Activated naive CD4-positive, alpha-beta T cell treated with anti-CD3 and anti-CD28 coated beads, Interleukin-2, amount 50 U/mL, for 72 hours (primary cell): Measurements from ENCODE around the gene TMEM121. TPM values are rescaled to one million over a fixed set of nuclear protein-coding genes. Genes with fewer than 3 reads are reported as not detected.
"Not testable (repeated sequence)": the region's sequence is repeated elsewhere in the genome, so short reads cannot be mapped to it uniquely, and the experiment has no call there.

Experiments used
- ATAC-seq, 2 donors: fragments of 150-1000 bp; cut with Tn5 transposase; 2 replicates each; pipeline ENCODE4 v1.10.0; 2021; ENCODE audit warnings: mild to moderate bottlenecking in 2 of 2, moderate library complexity in 2 of 2
- DNase-seq, 2 donors: peaks; one replicate each; pipeline ENCODE4 v3.0.0; 2021 to 2022; ENCODE audit warnings: low spot score in 2 of 2
- H3K27ac Mint-ChIP-seq, 2 donors: one replicate each; pipeline ENCODE4 v1.8.0; 2022; ENCODE audit warnings: mild to moderate bottlenecking in 2 of 2, mixed read lengths in 2 of 2
- H3K36me3 Mint-ChIP-seq, 2 donors: one replicate each; pipeline ENCODE4 v1.8.0; 2022; ENCODE audit warnings: mixed read lengths in 2 of 2
- H3K9me3 Mint-ChIP-seq, 2 donors: one replicate each; pipeline ENCODE4 v1.8.0; 2022; ENCODE audit warnings: mixed read lengths in 2 of 2
- total RNA-seq, 2 donors: library from RNA; stranded (reverse); gene quantifications; one replicate each; pipeline ENCODE4 v1.2.3, GENCODE V29; 2022

The TMEM121 gene
- total RNA-seq, 2 donors from 2014 or later: 2.2 to 10.2 TPM

DNA sequence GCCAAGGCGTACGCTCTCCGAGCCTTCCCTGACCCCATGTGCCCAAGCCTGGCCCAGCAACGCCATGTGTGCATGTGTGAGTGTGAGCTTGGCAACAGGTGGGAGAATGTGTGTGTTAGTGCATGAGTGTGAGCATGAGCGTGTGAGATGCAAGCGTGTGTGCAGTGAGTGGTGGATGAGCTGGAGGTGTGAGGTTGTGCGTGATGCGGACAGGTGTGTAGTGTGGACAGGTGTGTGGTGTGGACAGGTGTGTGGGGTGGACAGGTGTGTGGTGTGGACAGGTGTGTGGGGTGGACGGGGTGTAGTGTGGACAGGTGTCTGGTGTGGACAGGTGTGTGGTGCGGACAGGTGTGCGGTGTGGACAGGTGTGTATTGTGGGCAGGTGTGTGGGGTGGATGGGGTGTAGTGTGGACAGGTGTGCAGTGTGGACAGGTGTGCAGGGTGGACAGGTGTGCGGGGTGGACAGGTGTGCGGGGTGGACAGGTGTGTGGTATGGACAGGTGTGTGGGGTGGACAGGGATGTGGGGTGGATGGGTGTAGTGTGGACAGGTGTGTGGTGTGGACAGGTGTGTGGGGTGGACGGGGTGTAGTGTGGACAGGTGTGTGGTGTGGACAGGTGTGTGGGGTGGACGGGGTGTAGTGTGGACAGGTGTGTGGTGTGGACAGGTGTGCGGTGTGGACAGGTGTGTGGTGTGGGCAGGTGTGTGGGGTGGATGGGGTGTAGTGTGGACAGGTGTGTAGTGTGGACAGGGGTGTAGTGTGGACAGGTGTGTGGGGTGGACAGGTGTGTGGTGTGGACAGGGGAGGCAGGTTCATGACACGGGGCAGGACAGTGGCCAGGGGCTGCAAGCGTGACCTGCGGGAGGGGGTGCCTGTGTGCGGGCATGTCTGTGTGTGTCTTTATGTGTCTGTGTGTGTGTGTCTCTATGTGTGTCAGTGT lies 41.1 kb downstream of the TMEM121 start:
- peak; percentile 3 to 4 for ATAC-seq
- peak overlapping the region in 1 of 2 donors; percentile 2 for H3K27ac Mint-ChIP-seq
- H3K9me3 Mint-ChIP-seq: peaks cover 8 to 37% of the 10 kb centered on the region in 2 donors
- H3K36me3 Mint-ChIP-seq, DNase-seq: not testable (repeated sequence)

DNA sequence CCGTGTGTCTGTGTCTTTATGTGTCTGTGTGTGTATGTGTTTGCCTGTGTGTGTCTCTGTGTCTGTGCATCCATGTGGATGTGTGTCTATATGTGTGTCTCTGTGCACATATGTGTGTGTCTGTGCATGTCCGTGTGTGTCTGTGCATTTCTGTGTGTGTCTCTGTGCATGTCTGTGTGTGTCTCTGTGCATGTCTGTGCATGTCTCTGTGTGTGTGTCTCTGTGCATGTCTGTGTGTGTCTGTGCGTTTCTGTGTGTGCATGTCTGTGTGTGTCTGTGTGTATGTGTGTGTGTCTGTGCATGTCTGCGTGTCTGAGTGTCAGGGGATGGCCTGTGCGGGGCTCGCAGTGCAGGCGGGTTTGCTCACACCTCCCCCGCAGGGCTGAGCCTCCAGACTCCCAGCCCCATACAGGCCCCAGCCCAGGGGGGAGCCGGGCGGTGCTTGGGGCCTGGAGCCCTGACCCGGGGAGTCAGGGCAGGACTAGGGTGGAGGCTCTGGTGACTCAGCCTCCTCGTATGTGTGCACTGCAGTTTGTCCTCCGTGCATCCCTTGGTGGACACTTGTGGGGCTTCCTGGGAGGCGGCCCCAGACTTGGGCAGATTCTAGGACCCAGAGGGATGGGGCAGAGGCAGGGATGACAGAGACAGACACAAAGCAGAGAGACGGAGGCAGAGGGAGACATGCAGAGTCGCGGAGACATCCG lies 41.9 kb downstream of the TMEM121 start:
- H3K9me3 Mint-ChIP-seq: peaks cover 2 to 34% of the 10 kb centered on the region in 2 donors
- not testable (repeated sequence) for H3K27ac Mint-ChIP-seq, H3K36me3 Mint-ChIP-seq, DNase-seq
- ATAC-seq: peak; percentile 40 to 59

DNA sequence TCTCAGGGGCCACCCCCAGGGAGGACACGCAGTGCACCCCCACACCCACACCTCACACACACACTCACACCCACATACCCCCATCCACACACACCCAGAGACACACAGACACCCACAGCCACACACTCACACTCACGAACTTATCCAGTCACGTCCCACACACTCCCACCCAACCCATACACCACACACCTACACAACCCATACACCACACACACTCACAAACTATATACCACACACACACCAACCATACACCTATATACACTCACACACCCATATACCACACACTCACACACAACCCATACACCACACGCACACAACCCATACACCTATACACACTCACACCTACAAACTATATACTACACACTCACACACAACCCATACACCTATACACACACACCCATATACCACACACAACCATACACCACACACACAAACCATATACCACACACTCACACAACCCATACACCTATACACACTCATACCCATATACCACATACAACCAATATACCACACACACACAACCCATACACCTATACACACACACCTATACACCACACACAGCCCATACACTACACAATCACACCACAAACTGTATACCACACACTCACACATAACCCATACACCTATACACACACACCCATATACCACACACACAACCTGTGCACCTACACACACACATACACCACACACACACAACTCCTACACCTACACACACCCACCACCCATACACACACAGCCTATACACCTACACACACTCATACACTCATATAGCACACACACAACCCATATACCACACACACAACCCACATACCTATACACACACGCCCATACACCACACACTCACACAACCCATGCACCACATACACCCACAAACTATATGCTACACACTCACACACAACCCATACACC lies 42.7 kb downstream of the TMEM121 start:
- H3K36me3 Mint-ChIP-seq: no peaks in the 10 kb centered on the region
- H3K9me3 Mint-ChIP-seq: peaks cover 0 to 32% of the 10 kb centered on the region in 2 donors
- DNase-seq: no peak
- ATAC-seq: no peak
- H3K27ac Mint-ChIP-seq: no peak overlapping the region

DNA sequence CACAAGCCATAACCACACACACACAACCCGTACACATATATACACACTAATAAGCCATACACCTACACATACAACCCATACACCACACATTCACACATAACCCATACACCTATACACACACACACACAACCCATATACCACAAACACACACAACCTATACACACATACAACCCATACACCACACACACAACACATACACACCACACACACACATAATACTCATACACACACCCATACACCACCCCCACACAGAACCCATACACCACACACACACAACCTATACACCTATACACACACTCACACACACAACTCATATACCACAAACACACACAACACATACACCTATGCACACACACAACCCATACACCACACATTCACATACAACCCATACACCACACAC lies 44.1 kb downstream of the TMEM121 start:
- H3K27ac Mint-ChIP-seq: peak overlapping the region in 1 of 2 donors; percentile 6

DNA sequence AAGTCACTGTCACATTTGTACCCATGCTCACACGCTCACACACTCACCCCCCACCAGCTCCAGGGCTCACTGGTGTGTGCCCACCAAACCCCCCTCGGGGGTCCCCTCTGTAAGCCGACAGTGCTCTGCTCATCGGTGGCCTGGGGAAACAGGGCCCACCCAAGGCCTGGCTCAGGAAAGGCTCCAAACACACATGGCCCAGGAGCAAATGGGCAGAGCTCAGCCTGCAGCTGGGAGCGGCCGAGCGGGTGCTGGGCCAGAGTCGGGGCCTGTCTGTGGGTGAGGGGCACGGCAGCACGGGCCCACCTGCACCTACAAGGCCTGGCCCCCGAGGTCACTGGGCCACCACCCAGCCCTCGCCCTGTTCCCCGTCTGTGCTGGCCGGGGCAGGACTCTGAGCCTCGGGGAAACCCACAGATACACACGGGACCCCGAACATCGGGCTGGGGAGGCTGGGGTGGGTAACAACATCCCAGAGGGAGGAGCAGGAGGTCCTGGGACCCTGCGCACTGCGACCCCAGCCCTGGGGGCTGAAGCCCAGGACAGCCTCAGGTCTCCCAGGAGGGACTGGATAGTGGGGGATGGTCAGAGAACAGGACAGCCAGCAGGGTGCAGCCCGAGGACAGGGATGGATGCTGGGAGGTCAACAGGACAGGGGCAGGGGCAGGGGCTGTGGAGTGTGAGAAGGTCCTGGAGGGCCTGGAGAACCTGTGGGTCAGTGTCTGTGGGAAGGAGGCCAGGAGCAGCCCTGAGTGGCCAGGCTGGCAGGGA lies 45.0 kb downstream of the TMEM121 start:
- peaks cover 0 to 32% of the 10 kb centered on the region in 2 donors for H3K9me3 Mint-ChIP-seq
- ATAC-seq, DNase-seq, H3K27ac Mint-ChIP-seq, H3K36me3 Mint-ChIP-seq: not testable (repeated sequence)

More for the DNA sequence above, 44.1 kb downstream of the TMEM121 start:
- Mint-ChIP-seq H3K36me3 (no peaks in the 10 kb centered on the region), H3K9me3 (peaks cover 0 to 32% of the 10 kb centered on the region in 2 donors)
- ATAC-seq (no peak), DNase-seq (no peak)

DNA sequence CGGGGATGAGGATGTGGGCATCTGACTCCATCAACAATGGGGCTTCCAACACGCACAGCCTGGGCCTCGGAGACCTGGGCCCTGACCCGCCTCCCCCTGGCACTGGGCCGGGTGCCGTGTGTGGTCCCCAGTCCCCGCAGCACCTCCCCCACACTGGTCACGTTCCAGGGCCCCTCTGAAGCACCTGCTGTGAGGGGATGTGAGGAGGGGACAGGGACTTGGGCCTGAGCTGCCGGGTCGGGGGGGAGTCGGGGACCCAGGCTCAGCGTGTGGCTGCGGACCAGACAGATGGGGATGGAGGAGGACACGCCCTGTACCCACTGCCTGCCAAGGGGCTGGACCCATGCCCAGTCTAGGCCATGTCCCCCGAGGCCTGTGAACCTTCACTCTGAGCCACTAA lies 45.7 kb downstream of the TMEM121 start:
- not testable (repeated sequence) for H3K27ac Mint-ChIP-seq, DNase-seq, ATAC-seq, H3K36me3 Mint-ChIP-seq
- peaks cover 0 to 30% of the 10 kb centered on the region in 2 donors for H3K9me3 Mint-ChIP-seq

DNA sequence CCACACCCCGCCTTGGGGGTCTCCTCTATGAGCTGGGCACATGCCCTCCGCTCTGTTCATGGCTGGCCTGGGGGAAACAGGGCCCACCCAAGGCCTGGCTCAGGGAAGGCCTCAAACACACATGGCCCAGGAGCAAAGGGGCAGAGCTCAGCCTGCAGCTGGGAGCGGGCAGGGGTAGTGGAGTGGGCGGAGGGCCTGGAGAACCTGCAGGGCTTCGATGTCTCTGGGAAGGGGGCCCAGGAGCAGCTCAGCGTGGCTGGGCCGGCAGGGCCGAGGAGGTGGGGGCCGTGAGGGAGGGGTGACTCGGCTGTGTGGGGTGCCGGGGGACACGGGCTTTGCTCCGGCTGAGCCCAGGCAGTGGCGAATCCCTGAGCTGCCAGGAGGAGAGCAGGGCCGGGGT lies 47.5 kb downstream of the TMEM121 start:
- peaks cover 0 to 22% of the 10 kb centered on the region in 2 donors for H3K9me3 Mint-ChIP-seq
- H3K36me3 Mint-ChIP-seq, DNase-seq, H3K27ac Mint-ChIP-seq, ATAC-seq: not testable (repeated sequence)

DNA sequence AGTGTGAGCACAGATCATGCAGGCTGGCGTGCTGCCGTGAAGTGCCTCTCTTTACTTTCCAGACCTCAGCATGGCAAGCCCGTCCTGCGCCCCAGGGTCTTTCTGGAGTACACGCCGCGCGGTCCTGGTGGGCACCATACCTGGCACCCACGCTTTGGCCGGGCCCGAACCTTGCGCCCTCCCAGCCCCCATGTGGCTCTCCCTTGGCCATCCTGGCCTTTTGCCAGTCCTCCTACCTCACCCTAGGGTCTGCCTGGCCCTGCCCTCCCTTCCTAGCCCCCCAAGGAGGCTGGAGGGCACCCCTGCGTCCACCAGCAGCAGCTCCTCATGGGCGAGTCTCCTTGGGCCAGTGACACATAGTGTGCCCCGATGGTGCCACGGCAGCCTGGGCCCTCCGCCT lies 48.0 kb downstream of the TMEM121 start:
- H3K27ac Mint-ChIP-seq, ATAC-seq, DNase-seq, H3K36me3 Mint-ChIP-seq: not testable (repeated sequence)
- peaks cover 0 to 17% of the 10 kb centered on the region in 2 donors for H3K9me3 Mint-ChIP-seq

DNA sequence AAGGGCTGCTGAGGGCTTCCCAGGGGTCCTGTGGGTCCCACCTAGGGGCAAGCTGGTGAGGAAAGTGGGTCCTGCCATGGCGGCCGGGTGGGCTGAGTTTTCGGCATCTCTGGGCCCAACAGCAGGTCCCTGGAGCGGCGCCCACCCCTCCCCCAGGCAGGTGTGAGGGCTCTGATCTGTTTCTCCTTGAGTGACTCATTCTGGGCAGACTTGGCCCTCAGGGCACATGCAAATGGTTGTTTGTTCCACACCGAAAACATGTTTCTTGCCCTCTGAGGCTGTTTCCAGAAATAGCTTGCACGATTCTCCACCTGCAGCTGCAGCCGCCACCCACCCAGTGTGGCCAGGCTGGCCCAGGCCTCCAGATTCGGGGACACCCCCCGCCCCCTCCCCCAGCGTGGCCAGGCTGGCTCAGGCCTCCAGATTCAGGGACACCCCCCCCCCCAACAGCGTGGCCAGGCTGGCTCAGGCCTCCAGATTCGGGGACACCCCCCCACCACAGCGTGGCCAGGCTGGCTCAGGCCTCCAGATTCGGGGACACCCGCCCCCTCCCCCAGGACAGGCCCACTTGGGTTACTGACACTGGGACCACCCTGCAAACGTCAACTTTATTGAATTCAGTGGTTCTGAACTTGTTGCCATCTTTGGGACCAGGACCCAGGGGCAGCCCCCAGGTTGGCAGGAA lies 48.8 kb downstream of the TMEM121 start:
- peak; percentile 43 to 81 for ATAC-seq
- not testable (repeated sequence) for H3K36me3 Mint-ChIP-seq, DNase-seq, H3K27ac Mint-ChIP-seq, H3K9me3 Mint-ChIP-seq

DNA sequence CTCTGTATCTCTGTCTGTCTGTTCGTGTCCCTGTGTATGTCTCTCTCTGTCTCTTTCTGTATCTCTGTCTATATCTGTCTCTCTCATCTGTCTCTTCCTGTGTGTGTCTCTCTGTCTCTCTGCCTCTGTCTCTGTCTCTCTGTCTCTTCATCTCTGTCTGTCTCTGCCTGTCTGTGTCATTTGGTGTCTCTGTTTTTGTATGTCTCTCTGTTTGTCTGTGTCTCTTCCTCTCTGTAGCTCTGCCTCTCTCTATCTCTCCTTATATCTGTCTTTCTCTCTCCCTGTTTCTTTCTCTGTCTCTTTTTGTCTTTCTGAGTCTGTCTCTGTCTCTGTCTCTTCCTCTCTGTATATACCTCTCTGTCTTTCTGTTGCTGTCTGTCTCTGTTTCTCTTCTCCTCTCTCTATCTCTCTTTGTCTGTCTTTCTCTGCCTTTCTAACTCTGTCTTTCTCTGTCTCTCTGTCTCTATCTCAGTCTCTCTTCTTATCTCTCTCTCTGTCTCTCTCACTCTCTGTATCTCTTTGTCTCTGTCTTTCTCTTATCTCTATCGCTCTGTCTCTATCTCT lies 50.2 kb downstream of the TMEM121 start:
- DNase-seq (no peak), ATAC-seq (no peak)
- Mint-ChIP-seq H3K36me3 (no peaks in the 10 kb centered on the region), H3K27ac (peak overlapping the region; percentile 11 to 57), H3K9me3 (no peaks in the 10 kb centered on the region)

DNA sequence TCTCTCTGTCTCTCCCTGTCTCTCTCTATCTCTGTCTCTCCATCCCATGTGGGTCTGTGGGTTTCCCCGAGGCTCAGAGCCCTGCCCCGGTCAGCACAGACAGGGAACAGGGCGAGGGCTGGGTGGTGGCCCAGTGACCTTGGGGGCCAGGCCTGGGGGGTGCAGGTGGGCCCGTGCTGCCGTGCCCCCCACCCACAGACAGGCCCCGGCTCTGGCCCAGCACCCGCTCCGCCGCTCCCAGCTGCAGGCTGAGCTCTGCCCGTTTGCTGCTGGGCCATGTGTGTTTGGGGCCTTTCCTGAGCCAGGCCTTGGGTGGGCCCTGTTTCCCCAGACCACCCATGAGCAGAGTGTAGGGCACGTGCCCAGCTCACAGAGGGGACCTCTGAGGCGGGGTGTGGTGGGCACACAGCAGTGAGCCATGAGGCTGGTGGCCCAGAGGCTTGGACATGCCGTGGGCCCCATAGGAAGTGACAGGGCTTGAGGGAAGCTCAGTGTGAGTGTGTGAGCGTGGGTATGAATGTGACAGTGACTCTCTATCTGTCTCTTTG lies 51.0 kb downstream of the TMEM121 start:
- Mint-ChIP-seq H3K36me3 (no peaks in the 10 kb centered on the region), H3K27ac (peak overlapping the region in 1 of 2 donors; percentile 77), H3K9me3 (no peaks in the 10 kb centered on the region)
- DNase-seq (no peak), ATAC-seq (no peak)

DNA sequence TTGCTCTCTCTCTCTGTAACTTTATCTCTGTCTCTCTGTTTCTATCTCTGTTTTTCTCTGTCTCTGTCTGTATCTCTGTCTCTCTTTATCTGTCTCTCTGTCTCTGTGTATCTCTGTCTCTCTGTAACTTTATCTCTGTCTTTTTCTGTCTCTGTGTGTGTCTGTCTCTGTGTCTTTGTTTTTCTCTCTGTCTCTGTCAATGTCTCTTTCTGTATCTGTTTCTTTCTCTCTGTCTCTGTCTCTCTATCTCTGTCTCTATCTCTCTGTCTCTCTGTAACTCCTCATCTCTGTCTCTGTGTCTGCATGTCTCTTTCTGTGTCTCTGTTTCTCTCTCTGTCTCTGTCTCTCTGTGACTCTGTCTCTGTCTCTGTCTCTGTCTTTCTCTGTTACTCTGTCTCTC lies 51.7 kb downstream of the TMEM121 start:
- Mint-ChIP-seq H3K36me3 (no peaks in the 10 kb centered on the region), H3K27ac (peak overlapping the region; percentile 47 to 77), H3K9me3 (peaks cover 0 to 5% of the 10 kb centered on the region in 2 donors)
- ATAC-seq (no peak), DNase-seq (no peak)

DNA sequence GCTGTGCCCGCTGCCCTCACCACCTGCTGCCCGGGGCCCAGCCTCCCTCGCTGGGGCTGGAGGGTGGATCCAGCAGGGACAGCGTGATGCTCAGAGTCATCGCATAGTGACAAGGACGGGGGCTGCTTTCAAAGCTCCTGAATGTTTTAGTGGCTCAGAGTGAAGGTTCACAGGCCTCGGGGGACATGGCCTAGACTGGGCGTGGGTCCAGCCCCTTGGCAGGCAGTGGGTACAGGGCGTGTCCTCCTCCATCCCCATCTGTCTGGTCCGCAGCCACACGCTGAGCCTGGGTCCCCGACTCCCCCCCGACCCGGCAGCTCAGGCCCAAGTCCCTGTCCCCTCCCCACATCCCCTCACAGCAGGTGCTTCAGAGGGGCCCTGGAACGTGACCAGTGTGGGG lies 52.8 kb downstream of the TMEM121 start:
- DNase-seq, ATAC-seq, H3K27ac Mint-ChIP-seq, H3K36me3 Mint-ChIP-seq, H3K9me3 Mint-ChIP-seq: not testable (repeated sequence)
